Measurements from ENCODE around the gene WDR1. TPM values are rescaled to one million over a fixed set of nuclear protein-coding genes. Genes with fewer than 3 reads are reported as not detected.

The WDR1 gene, protein sequence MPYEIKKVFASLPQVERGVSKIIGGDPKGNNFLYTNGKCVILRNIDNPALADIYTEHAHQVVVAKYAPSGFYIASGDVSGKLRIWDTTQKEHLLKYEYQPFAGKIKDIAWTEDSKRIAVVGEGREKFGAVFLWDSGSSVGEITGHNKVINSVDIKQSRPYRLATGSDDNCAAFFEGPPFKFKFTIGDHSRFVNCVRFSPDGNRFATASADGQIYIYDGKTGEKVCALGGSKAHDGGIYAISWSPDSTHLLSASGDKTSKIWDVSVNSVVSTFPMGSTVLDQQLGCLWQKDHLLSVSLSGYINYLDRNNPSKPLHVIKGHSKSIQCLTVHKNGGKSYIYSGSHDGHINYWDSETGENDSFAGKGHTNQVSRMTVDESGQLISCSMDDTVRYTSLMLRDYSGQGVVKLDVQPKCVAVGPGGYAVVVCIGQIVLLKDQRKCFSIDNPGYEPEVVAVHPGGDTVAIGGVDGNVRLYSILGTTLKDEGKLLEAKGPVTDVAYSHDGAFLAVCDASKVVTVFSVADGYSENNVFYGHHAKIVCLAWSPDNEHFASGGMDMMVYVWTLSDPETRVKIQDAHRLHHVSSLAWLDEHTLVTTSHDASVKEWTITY
- 326 TPM for total RNA-seq
- polyA plus RNA-seq = 100 to 1,000 TPM; 312 to 422 (median 370) TPM

DNA sequence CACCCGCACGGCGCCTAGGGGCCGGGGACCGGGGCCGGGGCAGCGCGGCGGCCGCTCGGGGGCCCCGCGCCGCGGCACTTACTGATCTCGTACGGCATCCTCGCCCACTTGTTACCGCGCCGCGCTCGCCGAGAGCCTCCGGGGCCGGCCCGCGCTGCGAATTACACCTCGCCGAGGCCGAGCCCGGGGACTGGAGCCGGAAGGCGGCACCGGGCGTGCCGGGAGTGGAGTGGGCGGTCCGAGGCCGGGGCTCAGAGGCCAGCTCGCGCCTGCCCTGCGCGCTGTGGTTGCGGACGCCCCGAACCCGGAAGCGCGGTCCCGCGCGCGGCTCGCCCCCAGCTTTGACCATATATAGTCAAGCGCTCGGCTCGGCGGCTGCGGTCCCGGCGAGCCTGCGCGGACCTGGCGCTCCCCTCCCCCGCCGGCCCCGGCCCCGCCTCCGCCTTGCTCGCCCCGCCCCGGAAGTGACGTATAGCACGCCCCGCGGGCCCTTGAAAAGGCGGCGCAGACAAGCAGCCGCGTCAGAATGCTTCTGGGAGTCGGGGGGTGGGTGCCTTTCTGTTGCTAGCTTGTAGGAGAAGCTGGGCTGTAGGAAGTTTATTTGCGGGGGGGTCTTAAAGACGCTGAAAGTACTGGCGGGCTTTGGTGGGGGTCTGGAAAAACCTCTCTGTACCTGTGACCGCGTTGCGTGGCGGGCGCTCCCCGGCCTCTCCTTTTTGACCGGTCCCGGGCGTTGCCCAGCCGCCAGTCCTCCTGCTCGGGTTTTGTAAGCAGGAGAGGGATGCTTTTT, at the start of gene WDR1:
Gene WDR1, minus strand, starts transcription at position 231 of the 790 bp plus-strand sequence. Its CDS starts 133 bp downstream, at position 98.
- peaks cover 33% of the 10 kb centered on the region for H3K36me3 Mint-ChIP-seq
- Histone ChIP-seq H3K4me3 (ENCODE audit: low read depth, low read length) (peak within 1 kb of the TSS; percentile 83), H3K27ac (ENCODE audit: insufficient read depth, low read length, poor library complexity, severe bottlenecking) (peak within 1 kb of the TSS; percentile 96), H3K27me3 (ENCODE audit: control insufficient read depth, insufficient read depth, low read length) (no peaks in the 10 kb centered on the region), H3K36me3 (ENCODE audit: control insufficient read depth, insufficient read depth, low read length) (peaks cover 37% of the 10 kb centered on the region), H3K9me3 (ENCODE audit: control insufficient read depth in 2 of 2, low read length in 2 of 2) (no peaks in the 10 kb centered on the region), H3K4me1 (ENCODE audit: control insufficient read depth, insufficient read depth, low read length, poor library complexity, severe bottlenecking) (peaks cover 65% of the 10 kb centered on the region)
- peaks cover 18 to 66% (median 47%) of the 10 kb centered on the region in 4 donors for H3K4me1 Mint-ChIP-seq
- peak within 1 kb of the TSS; percentile 95 to 99 (median 96) for H3K4me3 Mint-ChIP-seq
- DNase-seq = peak; percentile 87 to 95 (median 89)
- H3K9me3 Mint-ChIP-seq = no peaks in the 10 kb centered on the region
- H3K27ac Mint-ChIP-seq = peak within 1 kb of the TSS; percentile 99
- H3K27me3 Mint-ChIP-seq = peaks cover 4% of the 10 kb centered on the region
- ATAC-seq (ENCODE audit: low read depth in 2 of 2) = peak; percentile 82

DNA sequence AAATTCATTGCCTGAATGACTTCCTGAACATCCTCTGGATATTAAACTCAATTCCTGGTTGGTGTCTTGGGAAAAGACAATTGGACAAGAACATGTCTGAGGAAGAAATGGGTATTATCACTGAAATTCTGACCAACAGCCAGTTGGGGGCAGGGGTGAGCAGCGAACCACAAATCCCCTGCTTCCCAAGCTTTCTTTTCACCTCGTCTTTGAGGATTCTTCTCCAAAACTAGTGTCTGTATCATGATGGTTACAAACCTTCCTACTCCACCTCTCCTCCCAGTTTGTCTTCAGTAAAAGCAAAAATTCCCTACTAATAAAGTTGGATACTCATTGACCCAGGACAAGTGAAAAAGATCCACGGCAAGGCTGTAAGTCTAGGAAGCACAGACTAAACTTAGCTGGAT, 48.3 kb upstream of the WDR1 start:
- H3K36me3 Mint-ChIP-seq = no peaks in the 10 kb centered on the region
- H3K4me1 ChIP-seq (ENCODE audit: control insufficient read depth, insufficient read depth, low read length, poor library complexity, severe bottlenecking) = peaks cover 15% of the 10 kb centered on the region
- H3K27ac ChIP-seq (ENCODE audit: insufficient read depth, low read length, poor library complexity, severe bottlenecking) = no peak overlapping the region
- no peak overlapping the region for H3K27ac Mint-ChIP-seq
- no peaks in the 10 kb centered on the region for H3K9me3 Mint-ChIP-seq
- H3K36me3 ChIP-seq (ENCODE audit: control insufficient read depth, insufficient read depth, low read length) = no peaks in the 10 kb centered on the region
- peaks cover 10 to 30% (median 20%) of the 10 kb centered on the region in 4 donors for H3K4me1 Mint-ChIP-seq
- no peaks in the 10 kb centered on the region for H3K9me3 ChIP-seq (ENCODE audit: control insufficient read depth in 2 of 2, low read length in 2 of 2)
- peak in 1 of 3 donors; percentile 19 for DNase-seq
- H3K27me3 ChIP-seq (ENCODE audit: control insufficient read depth, insufficient read depth, low read length) = no peaks in the 10 kb centered on the region
- H3K4me3 ChIP-seq (ENCODE audit: low read depth, low read length) = no peak overlapping the region
- H3K4me3 Mint-ChIP-seq = no peak overlapping the region
- no peak for ATAC-seq (ENCODE audit: low read depth in 2 of 2)
- H3K27me3 Mint-ChIP-seq = no peaks in the 10 kb centered on the region

DNA sequence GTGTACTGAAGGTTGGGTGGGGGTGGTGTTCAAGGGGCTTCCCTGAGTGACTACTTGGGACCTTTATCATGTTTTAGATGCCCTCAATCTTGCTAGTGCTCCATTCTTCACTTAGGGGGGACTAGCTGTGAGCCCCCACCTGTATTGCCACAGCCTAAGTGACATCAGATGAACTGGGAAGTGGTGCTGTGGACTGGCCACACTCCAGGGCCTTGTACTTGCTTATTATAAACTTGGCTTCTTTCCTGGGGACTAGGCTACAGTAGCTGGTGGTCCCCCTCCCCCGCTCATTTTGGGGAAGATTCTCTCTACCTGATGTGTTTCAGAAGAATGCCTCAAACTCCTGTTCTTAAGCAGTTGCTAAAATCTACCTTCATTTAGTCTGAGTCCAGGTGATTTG, 46.7 kb upstream of the WDR1 start:
- ATAC-seq (ENCODE audit: low read depth in 2 of 2) = no peak
- H3K4me1 Mint-ChIP-seq = peaks cover 10 to 35% (median 21%) of the 10 kb centered on the region in 4 donors
- no peak overlapping the region for H3K4me3 ChIP-seq (ENCODE audit: low read depth, low read length)

DNA sequence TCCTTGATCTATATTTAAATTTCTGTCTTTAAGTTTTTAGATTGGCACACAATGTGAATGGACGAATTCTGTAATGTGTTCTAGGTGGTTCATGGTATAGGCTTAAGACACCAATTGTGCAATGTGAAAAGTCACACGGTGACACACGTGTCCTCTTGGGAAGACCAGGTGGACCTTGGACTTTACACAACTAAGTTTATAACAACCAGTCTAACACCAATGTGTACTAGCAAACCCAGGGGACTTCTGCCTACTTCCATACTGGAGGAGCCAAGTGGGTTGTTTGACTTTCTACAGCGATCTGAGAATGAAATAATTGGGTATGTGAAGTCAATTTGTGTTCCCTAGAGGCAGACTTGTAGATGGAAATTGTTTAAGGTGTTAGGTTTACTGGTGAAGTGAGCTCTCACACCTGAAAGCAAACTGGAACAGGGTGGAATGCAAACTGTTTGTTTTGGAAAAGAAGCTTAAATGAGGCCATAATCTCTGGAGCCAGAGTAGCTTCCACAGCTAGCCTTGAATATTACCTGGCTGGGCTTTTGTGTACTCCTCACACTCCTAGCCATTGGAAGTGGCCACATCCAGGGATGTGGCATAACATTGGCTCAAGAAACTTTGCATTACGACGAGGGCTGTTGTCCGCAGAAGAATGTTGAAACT, 45.9 kb upstream of the WDR1 start:
- H3K27me3 Mint-ChIP-seq = no peaks in the 10 kb centered on the region
- no peak overlapping the region for H3K27ac ChIP-seq (ENCODE audit: insufficient read depth, low read length, poor library complexity, severe bottlenecking)

More for the DNA sequence above, 46.7 kb upstream of the WDR1 start:
- no peak for DNase-seq
- no peaks in the 10 kb centered on the region for H3K27me3 Mint-ChIP-seq
- no peaks in the 10 kb centered on the region for H3K9me3 Mint-ChIP-seq
- H3K27ac Mint-ChIP-seq = no peak overlapping the region
- no peak overlapping the region for H3K4me3 Mint-ChIP-seq
- Histone ChIP-seq H3K27me3 (ENCODE audit: control insufficient read depth, insufficient read depth, low read length) (no peaks in the 10 kb centered on the region), H3K27ac (ENCODE audit: insufficient read depth, low read length, poor library complexity, severe bottlenecking) (no peak overlapping the region), H3K9me3 (ENCODE audit: control insufficient read depth in 2 of 2, low read length in 2 of 2) (no peaks in the 10 kb centered on the region), H3K4me1 (ENCODE audit: control insufficient read depth, insufficient read depth, low read length, poor library complexity, severe bottlenecking) (peaks cover 15% of the 10 kb centered on the region), H3K36me3 (ENCODE audit: control insufficient read depth, insufficient read depth, low read length) (no peaks in the 10 kb centered on the region)
- H3K36me3 Mint-ChIP-seq = no peaks in the 10 kb centered on the region

DNA sequence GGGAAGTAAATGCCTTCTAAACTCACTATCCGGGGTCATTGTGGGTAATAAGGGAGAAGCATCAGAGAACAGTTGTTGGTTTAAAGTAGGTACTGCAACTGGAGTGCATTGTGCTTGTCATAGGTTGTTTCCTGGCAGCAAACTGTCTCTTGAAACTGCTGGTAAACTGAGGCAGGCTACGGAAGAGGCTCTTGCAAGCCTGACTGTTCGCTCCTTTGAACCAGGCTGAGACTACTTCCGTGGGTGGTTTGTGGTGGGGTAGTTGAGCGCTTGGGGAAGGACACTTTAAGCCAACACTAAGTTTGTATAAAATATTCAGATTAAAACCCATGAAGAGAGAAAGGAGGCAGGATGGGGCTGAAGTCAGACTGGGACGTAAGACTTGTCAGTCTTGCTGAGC, 45.2 kb upstream of the WDR1 start:
- ATAC-seq (ENCODE audit: low read depth in 2 of 2) = peak; percentile 63 to 79
- Histone ChIP-seq H3K4me1 (ENCODE audit: control insufficient read depth, insufficient read depth, low read length, poor library complexity, severe bottlenecking) (peaks cover 15% of the 10 kb centered on the region), H3K9me3 (ENCODE audit: control insufficient read depth in 2 of 2, low read length in 2 of 2) (no peaks in the 10 kb centered on the region), H3K27ac (ENCODE audit: insufficient read depth, low read length, poor library complexity, severe bottlenecking) (peak overlapping the region; percentile 14), H3K36me3 (ENCODE audit: control insufficient read depth, insufficient read depth, low read length) (no peaks in the 10 kb centered on the region), H3K4me3 (ENCODE audit: low read depth, low read length) (peak overlapping the region; percentile 45), H3K27me3 (ENCODE audit: control insufficient read depth, insufficient read depth, low read length) (no peaks in the 10 kb centered on the region)
- Mint-ChIP-seq H3K9me3 (no peaks in the 10 kb centered on the region), H3K27me3 (peaks cover 2% of the 10 kb centered on the region), H3K4me1 (peaks cover 10 to 39% (median 21%) of the 10 kb centered on the region in 4 donors), H3K4me3 (peak overlapping the region in 3 of 4 donors; percentile 58 to 86 (median 67)), H3K36me3 (no peaks in the 10 kb centered on the region), H3K27ac (peak overlapping the region; percentile 52 to 83 (median 76))
- DNase-seq = peak in 2 of 3 donors; percentile 44 to 87

More for the DNA sequence above, 45.9 kb upstream of the WDR1 start:
- H3K4me1 ChIP-seq (ENCODE audit: control insufficient read depth, insufficient read depth, low read length, poor library complexity, severe bottlenecking) = peaks cover 15% of the 10 kb centered on the region
- no peaks in the 10 kb centered on the region for H3K9me3 Mint-ChIP-seq
- peak overlapping the region in 1 of 4 donors; percentile 67 for H3K4me3 Mint-ChIP-seq
- no peaks in the 10 kb centered on the region for H3K9me3 ChIP-seq (ENCODE audit: control insufficient read depth in 2 of 2, low read length in 2 of 2)
- peak overlapping the region; percentile 45 for H3K4me3 ChIP-seq (ENCODE audit: low read depth, low read length)
- no peak for DNase-seq
- no peaks in the 10 kb centered on the region for H3K27me3 ChIP-seq (ENCODE audit: control insufficient read depth, insufficient read depth, low read length)
- peak overlapping the region in 2 of 3 donors; percentile 52 to 83 for H3K27ac Mint-ChIP-seq
- peaks cover 10 to 39% (median 21%) of the 10 kb centered on the region in 4 donors for H3K4me1 Mint-ChIP-seq
- no peaks in the 10 kb centered on the region for H3K36me3 ChIP-seq (ENCODE audit: control insufficient read depth, insufficient read depth, low read length)
- ATAC-seq (ENCODE audit: low read depth in 2 of 2) = no peak
- H3K36me3 Mint-ChIP-seq = no peaks in the 10 kb centered on the region

DNA sequence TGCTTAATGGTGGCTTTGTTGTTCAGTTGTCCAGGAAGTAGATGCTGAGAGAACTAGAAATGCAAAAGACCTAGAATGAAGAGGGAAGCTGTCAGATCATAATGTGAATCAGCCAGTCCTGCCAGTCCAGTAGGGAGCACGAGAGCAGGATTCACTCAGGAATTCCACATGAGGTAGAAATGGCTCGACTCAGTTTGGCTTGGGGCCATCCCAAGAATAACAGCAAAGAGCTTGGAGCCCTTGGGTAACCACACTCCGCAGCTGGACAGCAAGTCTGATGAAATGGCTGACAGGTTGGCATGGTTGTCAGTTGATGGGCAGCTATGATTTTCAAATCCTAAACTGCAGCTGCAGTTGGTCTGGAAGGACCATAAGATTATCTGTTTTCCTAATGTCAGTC, 44.5 kb upstream of the WDR1 start:
- no peaks in the 10 kb centered on the region for H3K9me3 Mint-ChIP-seq
- Histone ChIP-seq H3K27ac (ENCODE audit: insufficient read depth, low read length, poor library complexity, severe bottlenecking) (no peak overlapping the region), H3K27me3 (ENCODE audit: control insufficient read depth, insufficient read depth, low read length) (no peaks in the 10 kb centered on the region), H3K4me3 (ENCODE audit: low read depth, low read length) (no peak overlapping the region), H3K36me3 (ENCODE audit: control insufficient read depth, insufficient read depth, low read length) (no peaks in the 10 kb centered on the region), H3K9me3 (ENCODE audit: control insufficient read depth in 2 of 2, low read length in 2 of 2) (no peaks in the 10 kb centered on the region), H3K4me1 (ENCODE audit: control insufficient read depth, insufficient read depth, low read length, poor library complexity, severe bottlenecking) (peaks cover 15% of the 10 kb centered on the region)
- ATAC-seq (ENCODE audit: low read depth in 2 of 2) (no peak), DNase-seq (no peak)
- H3K4me3 Mint-ChIP-seq = no peak overlapping the region
- no peaks in the 10 kb centered on the region for H3K36me3 Mint-ChIP-seq
- H3K27me3 Mint-ChIP-seq = peaks cover 4% of the 10 kb centered on the region
- H3K4me1 Mint-ChIP-seq = peaks cover 10 to 39% (median 21%) of the 10 kb centered on the region in 4 donors
- H3K27ac Mint-ChIP-seq = peak overlapping the region in 1 of 3 donors; percentile 57

DNA sequence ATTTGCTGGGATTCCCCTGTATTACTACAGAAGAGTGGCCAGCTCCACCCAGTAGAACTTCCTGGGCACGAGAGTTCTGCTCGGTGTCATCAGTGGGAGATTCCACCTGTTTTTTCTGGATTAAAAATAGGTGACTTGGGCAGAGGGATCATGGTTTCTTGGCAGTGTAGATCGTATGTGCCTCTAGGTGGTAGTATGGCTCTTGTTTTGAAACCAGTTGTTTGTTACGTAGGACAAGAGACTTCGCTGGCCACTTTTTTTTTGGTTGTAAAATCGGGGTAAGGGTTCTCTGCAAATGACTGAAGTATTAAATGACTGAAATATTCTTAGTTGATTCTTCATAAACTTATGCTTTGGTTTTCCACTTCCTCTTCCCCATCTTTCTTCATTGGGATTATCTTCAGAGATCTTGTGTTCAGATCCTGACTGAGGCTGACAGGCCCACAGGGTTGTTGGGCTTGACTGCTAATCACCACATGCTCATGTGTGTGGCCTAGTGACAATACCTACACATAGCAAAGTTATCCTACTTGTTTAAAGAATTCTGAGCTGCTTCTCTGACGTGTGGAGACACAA, 43.8 kb upstream of the WDR1 start:
- H3K36me3 Mint-ChIP-seq = no peaks in the 10 kb centered on the region
- H3K4me3 Mint-ChIP-seq = no peak overlapping the region
- ATAC-seq (ENCODE audit: low read depth in 2 of 2) = no peak
- DNase-seq = peak in 1 of 3 donors; percentile 48
- peaks cover 4% of the 10 kb centered on the region for H3K27me3 Mint-ChIP-seq
- H3K27me3 ChIP-seq (ENCODE audit: control insufficient read depth, insufficient read depth, low read length) = no peaks in the 10 kb centered on the region
- H3K27ac Mint-ChIP-seq = peak overlapping the region in 1 of 3 donors; percentile 57
- H3K36me3 ChIP-seq (ENCODE audit: control insufficient read depth, insufficient read depth, low read length) = no peaks in the 10 kb centered on the region
- no peak overlapping the region for H3K4me3 ChIP-seq (ENCODE audit: low read depth, low read length)
- H3K9me3 Mint-ChIP-seq = no peaks in the 10 kb centered on the region
- H3K4me1 Mint-ChIP-seq = peaks cover 10 to 39% (median 21%) of the 10 kb centered on the region in 4 donors
- peaks cover 15% of the 10 kb centered on the region for H3K4me1 ChIP-seq (ENCODE audit: control insufficient read depth, insufficient read depth, low read length, poor library complexity, severe bottlenecking)
- H3K9me3 ChIP-seq (ENCODE audit: control insufficient read depth in 2 of 2, low read length in 2 of 2) = no peaks in the 10 kb centered on the region
- H3K27ac ChIP-seq (ENCODE audit: insufficient read depth, low read length, poor library complexity, severe bottlenecking) = no peak overlapping the region
